Measurements from ENCODE around the gene PDP2. TPM values are rescaled to one million over a fixed set of nuclear protein-coding genes. Genes with fewer than 3 reads are reported as not detected.
A peak's percentile ranks its signal among the peaks of the same experiment; 100 is the strongest.

Gene PDP2
- total and polyA plus RNA-seq, 10 of the 15 experiments (the other 5 are each of a cell fraction or from before 2014, with no cell fraction given) = 1.9 to 31.1 (median 6.2) TPM

DNA sequence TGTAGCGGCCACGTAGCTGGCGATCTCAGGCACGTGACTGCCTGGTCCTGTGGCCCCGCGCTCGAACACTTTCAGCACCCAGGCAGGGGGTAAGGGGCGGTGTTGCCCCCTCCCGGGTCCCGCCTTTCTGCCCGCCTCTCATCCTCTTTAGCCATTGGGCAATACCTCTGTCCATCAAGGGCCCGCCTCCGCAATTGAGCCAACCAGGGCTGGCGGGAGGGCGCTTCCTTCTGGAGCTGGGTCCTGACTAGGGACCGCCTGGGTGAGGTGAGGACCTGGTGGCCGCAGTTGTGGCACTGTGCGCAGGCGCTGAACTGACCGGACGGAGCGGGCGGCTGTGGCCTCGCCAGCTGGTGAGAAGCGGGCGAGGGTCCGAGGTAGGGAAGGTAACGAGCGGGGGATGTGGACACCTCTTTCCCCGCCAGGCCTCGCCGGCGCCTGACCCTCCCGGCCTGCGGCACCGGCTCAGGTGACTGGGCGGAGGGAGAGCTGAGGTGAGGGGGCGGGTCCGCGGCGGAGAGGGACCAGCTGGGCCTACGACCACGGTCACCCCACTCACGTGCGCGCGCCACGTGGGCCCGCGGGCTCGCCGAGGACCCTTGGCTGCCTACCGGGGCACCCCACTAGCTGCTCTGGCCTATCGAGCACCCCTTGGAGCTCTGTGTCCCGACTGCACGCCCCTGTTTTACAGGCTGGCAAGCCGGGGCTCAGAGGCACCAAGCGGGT lies at the start of gene PDP2 (continued):
- TF ChIP-seq, protein P1, sequence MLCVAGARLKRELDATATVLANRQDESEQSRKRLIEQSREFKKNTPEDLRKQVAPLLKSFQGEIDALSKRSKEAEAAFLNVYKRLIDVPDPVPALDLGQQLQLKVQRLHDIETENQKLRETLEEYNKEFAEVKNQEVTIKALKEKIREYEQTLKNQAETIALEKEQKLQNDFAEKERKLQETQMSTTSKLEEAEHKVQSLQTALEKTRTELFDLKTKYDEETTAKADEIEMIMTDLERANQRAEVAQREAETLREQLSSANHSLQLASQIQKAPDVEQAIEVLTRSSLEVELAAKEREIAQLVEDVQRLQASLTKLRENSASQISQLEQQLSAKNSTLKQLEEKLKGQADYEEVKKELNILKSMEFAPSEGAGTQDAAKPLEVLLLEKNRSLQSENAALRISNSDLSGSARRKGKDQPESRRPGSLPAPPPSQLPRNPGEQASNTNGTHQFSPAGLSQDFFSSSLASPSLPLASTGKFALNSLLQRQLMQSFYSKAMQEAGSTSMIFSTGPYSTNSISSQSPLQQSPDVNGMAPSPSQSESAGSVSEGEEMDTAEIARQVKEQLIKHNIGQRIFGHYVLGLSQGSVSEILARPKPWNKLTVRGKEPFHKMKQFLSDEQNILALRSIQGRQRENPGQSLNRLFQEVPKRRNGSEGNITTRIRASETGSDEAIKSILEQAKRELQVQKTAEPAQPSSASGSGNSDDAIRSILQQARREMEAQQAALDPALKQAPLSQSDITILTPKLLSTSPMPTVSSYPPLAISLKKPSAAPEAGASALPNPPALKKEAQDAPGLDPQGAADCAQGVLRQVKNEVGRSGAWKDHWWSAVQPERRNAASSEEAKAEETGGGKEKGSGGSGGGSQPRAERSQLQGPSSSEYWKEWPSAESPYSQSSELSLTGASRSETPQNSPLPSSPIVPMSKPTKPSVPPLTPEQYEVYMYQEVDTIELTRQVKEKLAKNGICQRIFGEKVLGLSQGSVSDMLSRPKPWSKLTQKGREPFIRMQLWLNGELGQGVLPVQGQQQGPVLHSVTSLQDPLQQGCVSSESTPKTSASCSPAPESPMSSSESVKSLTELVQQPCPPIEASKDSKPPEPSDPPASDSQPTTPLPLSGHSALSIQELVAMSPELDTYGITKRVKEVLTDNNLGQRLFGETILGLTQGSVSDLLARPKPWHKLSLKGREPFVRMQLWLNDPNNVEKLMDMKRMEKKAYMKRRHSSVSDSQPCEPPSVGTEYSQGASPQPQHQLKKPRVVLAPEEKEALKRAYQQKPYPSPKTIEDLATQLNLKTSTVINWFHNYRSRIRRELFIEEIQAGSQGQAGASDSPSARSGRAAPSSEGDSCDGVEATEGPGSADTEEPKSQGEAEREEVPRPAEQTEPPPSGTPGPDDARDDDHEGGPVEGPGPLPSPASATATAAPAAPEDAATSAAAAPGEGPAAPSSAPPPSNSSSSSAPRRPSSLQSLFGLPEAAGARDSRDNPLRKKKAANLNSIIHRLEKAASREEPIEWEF (IDR thresholded peaks at IDR 0.05; ENCODE audit: insufficient replicate concordance, low read depth, low read length) = no peak
- no peak for TF ChIP-seq ZNF384 (IDR thresholded peaks at IDR 0.05; ENCODE audit: borderline replicate concordance, low read depth, low read length)
- TF ChIP-seq DPF2 (IDR thresholded peaks at IDR 0.05) = peak; percentile 99
- TF ChIP-seq, protein P2, sequence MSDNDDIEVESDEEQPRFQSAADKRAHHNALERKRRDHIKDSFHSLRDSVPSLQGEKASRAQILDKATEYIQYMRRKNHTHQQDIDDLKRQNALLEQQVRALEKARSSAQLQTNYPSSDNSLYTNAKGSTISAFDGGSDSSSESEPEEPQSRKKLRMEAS (IDR thresholded peaks at IDR 0.05; ENCODE audit: low read depth, low read length) = peak; percentile 89; the same call in 1 of the 2 replicates
- no peak for TF ChIP-seq CBX3 (IDR thresholded peaks at IDR 0.05; ENCODE audit: borderline replicate concordance, low read depth)
- peak; percentile 26 for TF ChIP-seq USF2 (IDR thresholded peaks at IDR 0.05; ENCODE audit: borderline replicate concordance, low read depth, low read length)
- TF ChIP-seq, protein P3, sequence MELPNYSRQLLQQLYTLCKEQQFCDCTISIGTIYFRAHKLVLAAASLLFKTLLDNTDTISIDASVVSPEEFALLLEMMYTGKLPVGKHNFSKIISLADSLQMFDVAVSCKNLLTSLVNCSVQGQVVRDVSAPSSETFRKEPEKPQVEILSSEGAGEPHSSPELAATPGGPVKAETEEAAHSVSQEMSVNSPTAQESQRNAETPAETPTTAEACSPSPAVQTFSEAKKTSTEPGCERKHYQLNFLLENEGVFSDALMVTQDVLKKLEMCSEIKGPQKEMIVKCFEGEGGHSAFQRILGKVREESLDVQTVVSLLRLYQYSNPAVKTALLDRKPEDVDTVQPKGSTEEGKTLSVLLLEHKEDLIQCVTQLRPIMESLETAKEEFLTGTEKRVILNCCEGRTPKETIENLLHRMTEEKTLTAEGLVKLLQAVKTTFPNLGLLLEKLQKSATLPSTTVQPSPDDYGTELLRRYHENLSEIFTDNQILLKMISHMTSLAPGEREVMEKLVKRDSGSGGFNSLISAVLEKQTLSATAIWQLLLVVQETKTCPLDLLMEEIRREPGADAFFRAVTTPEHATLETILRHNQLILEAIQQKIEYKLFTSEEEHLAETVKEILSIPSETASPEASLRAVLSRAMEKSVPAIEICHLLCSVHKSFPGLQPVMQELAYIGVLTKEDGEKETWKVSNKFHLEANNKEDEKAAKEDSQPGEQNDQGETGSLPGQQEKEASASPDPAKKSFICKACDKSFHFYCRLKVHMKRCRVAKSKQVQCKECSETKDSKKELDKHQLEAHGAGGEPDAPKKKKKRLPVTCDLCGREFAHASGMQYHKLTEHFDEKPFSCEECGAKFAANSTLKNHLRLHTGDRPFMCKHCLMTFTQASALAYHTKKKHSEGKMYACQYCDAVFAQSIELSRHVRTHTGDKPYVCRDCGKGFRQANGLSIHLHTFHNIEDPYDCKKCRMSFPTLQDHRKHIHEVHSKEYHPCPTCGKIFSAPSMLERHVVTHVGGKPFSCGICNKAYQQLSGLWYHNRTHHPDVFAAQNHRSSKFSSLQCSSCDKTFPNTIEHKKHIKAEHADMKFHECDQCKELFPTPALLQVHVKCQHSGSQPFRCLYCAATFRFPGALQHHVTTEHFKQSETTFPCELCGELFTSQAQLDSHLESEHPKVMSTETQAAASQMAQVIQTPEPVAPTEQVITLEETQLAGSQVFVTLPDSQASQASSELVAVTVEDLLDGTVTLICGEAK (IDR thresholded peaks at IDR 0.05; ENCODE audit: borderline replicate concordance) = peak; percentile 35; the same call in 1 of the 2 replicates
- no peak for TF ChIP-seq ZBTB11 (CRISPR knock-in tag; IDR thresholded peaks at IDR 0.05)
- no peak for TF ChIP-seq BRCA1 (IDR thresholded peaks at IDR 0.05; ENCODE audit: low read depth, low read length)
- no peak for TF ChIP-seq PAX5 (IDR thresholded peaks at IDR 0.05; ENCODE audit: borderline replicate concordance, low read depth, low read length)
- peak; percentile 78 for TF ChIP-seq LARP7 (IDR thresholded peaks at IDR 0.05)
- TF ChIP-seq RELA (IDR thresholded peaks at IDR 0.05; ENCODE audit: borderline replicate concordance, partially characterized antibody) = no peak

All from GM12878 (cell line).